H1 (cell line): ENCODE measurements around the gene SEC22C. TPM values are rescaled to one million over a fixed set of nuclear protein-coding genes. Genes with fewer than 3 reads are reported as not detected.

ENCODE experiments used
- RXRA ChIP-seq: IDR thresholded peaks from 2 replicates; pipeline ENCODE4 v1.6.1; 2011; ENCODE audit warnings: low read depth, mild to moderate bottlenecking, low read length, moderate library complexity; ENCODE audit not compliant: insufficient read depth
- polyA plus RNA-seq, 7 experiments: library from polyadenylated mRNA; depleted of rRNA in 3 of 7; stranded (reverse) in 5 of 7; unstranded in 2 of 7; fragments of >200 nt in 5 of 7; fragments of 200-250 nt in 2 of 7; gene quantifications; 1 replicate in 5 of 7; 2 replicates in 1 of 7; 4 replicates in 1 of 7; pipeline versions ENCODE4 v1.2.1 to v1.2.3, GENCODE V29; 2011 to 2013; ENCODE audit warnings: missing spikeins in 2 of 7, mixed read lengths in 2 of 7
- total RNA-seq: library from RNA; stranded (reverse); fragmentation: NEBNext Ultra II Directional; extraction: Animal tissue kit (Norgen Biotek cat#: 25700); gene quantifications from 2 replicates; pipeline ENCODE4 v1.2.1, GENCODE V29; 2021

Gene SEC22C
- total and polyA plus RNA-seq, 2 of the 8 experiments (the other 6 are each of a cell fraction or from before 2014, with no cell fraction given): 23.4 to 38.3 TPM

- no peak for TF ChIP-seq RXRA
These were observed 11.9 kb upstream of the SEC22C start (continued) for GRCh38 chr3:42593635-42594034.
